ENCODE results near the gene GRAMD2A. TPM values are rescaled to one million over a fixed set of nuclear protein-coding genes. Genes with fewer than 3 reads are reported as not detected.

Gene GRAMD2A
- total and polyA plus RNA-seq, 5 experiments from 2014 or later = not detected

GRCh38 chr15:72135719-72136118, 61.9 kb downstream of the GRAMD2A start:
- no peaks in the 10 kb centered on the region for H3K9me3 Mint-ChIP-seq
- ATAC-seq (no peak), DNase-seq (no peak)
- H3K4me3 Mint-ChIP-seq = no peak overlapping the region
- H3K27ac Mint-ChIP-seq = no peak overlapping the region
- H3K27me3 Mint-ChIP-seq = peaks cover 0 to 4% (median 0%) of the 10 kb centered on the region in 5 donors
- POLR2A ChIA-PET = no interaction called here
- no peaks in the 10 kb centered on the region for H3K4me1 Mint-ChIP-seq
- H3K36me3 Mint-ChIP-seq = no peaks in the 10 kb centered on the region

DNA sequence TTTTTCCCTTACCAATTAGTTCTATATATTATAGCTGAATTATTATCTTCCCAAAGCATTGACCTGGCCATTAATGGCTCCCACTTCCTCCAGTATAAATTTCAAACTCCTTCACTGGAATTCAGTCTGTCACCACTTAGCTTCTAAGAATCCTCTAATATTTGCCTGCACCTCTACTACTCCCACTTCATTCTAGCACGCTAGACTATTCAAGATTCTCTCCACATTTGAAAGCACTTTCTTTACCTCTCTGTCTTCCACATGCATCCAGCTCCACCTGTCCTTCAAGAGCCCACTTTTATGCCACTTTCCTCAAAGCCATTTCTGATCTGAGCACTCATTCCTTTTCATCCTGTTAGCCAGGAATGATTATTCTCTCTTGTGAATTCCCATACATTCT, 64.4 kb downstream of the GRAMD2A start:
- no peaks in the 10 kb centered on the region for H3K36me3 Mint-ChIP-seq
- H3K27ac Mint-ChIP-seq = no peak overlapping the region
- POLR2A ChIA-PET = no interaction called here
- no peaks in the 10 kb centered on the region for H3K9me3 Mint-ChIP-seq
- H3K27me3 Mint-ChIP-seq = peaks cover 0 to 4% (median 0%) of the 10 kb centered on the region in 5 donors
- DNase-seq (no peak), ATAC-seq (no peak)
- no peaks in the 10 kb centered on the region for H3K4me1 Mint-ChIP-seq
- H3K4me3 Mint-ChIP-seq = no peak overlapping the region

DNA sequence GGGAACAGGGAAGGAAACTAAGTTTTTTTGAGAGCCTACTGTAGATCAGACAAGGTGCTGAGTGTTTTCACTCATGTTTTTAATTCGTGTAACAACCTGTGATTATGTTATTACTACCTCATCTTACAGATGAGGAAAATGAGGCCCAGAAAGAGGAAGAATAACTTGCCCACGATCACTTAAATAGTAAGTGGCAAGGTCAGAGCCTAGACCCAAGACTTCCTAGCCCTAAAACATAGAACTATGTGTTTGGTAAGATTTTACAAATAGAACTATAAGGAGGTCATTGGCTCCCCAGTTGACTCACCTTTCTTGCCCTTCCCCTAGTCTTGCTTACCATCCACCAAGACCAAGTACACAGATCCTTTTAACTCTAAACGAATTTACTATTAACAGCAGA, 65.7 kb downstream of the GRAMD2A start:
- Mint-ChIP-seq H3K27ac (no peak overlapping the region), H3K36me3 (no peaks in the 10 kb centered on the region), H3K4me3 (no peak overlapping the region), H3K27me3 (peaks cover 0 to 4% (median 0%) of the 10 kb centered on the region in 5 donors), H3K4me1 (no peaks in the 10 kb centered on the region), H3K9me3 (no peaks in the 10 kb centered on the region)
- ATAC-seq (no peak), DNase-seq (no peak)
- POLR2A ChIA-PET = no interaction called here

DNA sequence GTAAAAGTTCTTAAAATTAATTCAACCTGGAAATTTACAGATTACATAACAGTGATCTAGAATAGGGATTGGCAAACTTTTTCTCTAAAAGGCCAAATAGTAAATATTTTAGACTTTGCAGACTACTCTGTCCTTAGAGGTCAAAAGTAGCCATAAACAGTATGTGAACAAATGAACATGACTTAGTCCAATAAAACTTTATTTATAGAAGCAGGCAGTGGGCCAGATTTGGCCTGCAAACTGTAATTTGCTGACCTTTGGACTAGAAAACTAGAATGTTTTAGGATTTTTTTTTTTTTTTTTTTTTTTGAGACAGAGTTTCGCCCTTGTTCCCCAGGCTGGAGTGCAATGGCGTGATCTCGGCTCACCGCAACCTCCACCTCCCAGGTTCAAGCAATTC, 67.3 kb downstream of the GRAMD2A start:
- H3K9me3 Mint-ChIP-seq = no peaks in the 10 kb centered on the region
- POLR2A ChIA-PET = no interaction called here
- H3K27ac Mint-ChIP-seq = no peak overlapping the region
- no peaks in the 10 kb centered on the region for H3K36me3 Mint-ChIP-seq
- H3K4me1 Mint-ChIP-seq = no peaks in the 10 kb centered on the region
- DNase-seq (no peak), ATAC-seq (no peak)
- H3K4me3 Mint-ChIP-seq = no peak overlapping the region
- peaks cover 0 to 4% (median 0%) of the 10 kb centered on the region in 5 donors for H3K27me3 Mint-ChIP-seq

DNA sequence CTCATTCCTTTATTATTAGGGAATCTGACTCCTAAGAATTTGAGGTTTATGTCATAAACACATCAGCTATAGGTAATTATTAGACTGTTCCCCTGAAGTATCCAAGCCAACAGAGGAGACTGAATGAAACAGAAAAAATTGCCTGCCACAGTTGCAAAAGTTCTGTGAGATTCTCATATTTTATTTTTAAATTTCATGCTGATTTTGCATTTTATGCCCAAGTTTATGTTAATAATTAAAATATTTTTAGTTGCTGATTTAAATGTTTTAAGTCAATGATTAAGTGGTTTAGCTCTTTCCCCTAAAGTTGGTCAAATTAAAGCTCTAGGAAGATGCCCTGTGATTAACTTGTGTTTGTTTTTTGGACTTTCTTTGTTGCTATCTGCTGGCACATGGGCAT, 69.2 kb downstream of the GRAMD2A start:
- Mint-ChIP-seq H3K4me1 (no peaks in the 10 kb centered on the region), H3K27me3 (peaks cover 0 to 3% (median 0%) of the 10 kb centered on the region in 5 donors), H3K4me3 (no peak overlapping the region), H3K36me3 (no peaks in the 10 kb centered on the region), H3K27ac (no peak overlapping the region), H3K9me3 (no peaks in the 10 kb centered on the region)
- POLR2A ChIA-PET = no interaction called here
- DNase-seq (no peak), ATAC-seq (no peak)

DNA sequence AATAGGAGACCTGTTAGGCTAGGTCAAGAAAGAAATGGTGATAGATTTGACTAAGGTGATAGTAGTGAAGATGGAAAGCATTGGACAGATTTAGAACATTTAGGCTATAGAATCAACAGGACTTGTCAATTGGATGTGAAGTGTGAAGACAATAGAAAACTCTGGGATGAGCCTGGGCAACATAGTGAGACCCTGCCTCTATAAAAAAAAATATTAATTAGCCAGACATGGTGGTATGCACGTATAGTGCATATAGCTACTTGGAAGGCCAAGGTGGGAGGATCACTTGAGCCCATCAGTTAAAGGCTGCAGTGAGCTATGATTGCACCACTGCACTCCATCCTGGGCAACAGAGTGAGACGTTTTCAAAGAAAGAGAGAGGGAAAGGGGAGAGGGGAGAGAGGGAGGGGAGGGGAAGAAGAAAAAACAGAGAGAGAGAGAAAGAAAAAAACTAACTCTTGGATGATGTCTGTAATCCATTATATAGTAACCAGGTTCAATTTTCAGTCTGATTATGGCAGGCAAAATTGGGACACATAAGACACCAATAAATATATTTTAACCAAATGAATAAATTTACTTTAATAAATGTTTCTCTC, 69.8 kb downstream of the GRAMD2A start:
- Mint-ChIP-seq H3K4me3 (no peak overlapping the region), H3K27ac (peak overlapping the region in 1 of 10 donors; percentile 56), H3K9me3 (no peaks in the 10 kb centered on the region), H3K4me1 (no peaks in the 10 kb centered on the region), H3K27me3 (no peaks in the 10 kb centered on the region), H3K36me3 (no peaks in the 10 kb centered on the region)
- ATAC-seq = no peak
- POLR2A ChIA-PET = no interaction called here
- DNase-seq = no peak

GRCh38 chr15:72124218-72124617, 73.4 kb downstream of the GRAMD2A start:
- peaks cover 0 to 4% (median 2%) of the 10 kb centered on the region in 4 donors for H3K4me1 Mint-ChIP-seq
- H3K36me3 Mint-ChIP-seq = no peaks in the 10 kb centered on the region
- H3K27me3 Mint-ChIP-seq = no peaks in the 10 kb centered on the region
- DNase-seq (no peak), ATAC-seq (no peak)
- no peak overlapping the region for H3K4me3 Mint-ChIP-seq
- POLR2A ChIA-PET = no interaction called here
- H3K9me3 Mint-ChIP-seq = no peaks in the 10 kb centered on the region
- H3K27ac Mint-ChIP-seq = no peak overlapping the region

- Mint-ChIP-seq H3K27me3 (no peaks in the 10 kb centered on the region), H3K36me3 (no peaks in the 10 kb centered on the region), H3K9me3 (no peaks in the 10 kb centered on the region), H3K4me3 (peak within 1 kb of the TSS; percentile 91 to 100 (median 96)), H3K4me1 (peaks cover 25 to 47% (median 39%) of the 10 kb centered on the region in 4 donors), H3K27ac (peak within 1 kb of the TSS; percentile 92 to 100 (median 99))
- DNase-seq (peak; percentile 95 to 99 (median 98)), ATAC-seq (peak; percentile 71 to 79)
- POLR2A ChIA-PET = interaction anchor here (0.9 to 1.1 kb wide), 3 partner anchors 114 to 355 kb away, joined by 4 to 6 read pairs (median 6); partner anchors contain the start of genes ARIH1 and HEXA
These were observed 79.3 kb downstream of the GRAMD2A start, which contains the start of the genes MYO9A and SENP8 for GRCh38 chr15:72118017-72118978. MYO9A (minus strand) TSS chr15:72118150; CDS start chr15:72046563, 71,587 bp downstream. SENP8 (plus strand) TSS chr15:72118403; CDS start chr15:72139624, 21,221 bp downstream.

DNA sequence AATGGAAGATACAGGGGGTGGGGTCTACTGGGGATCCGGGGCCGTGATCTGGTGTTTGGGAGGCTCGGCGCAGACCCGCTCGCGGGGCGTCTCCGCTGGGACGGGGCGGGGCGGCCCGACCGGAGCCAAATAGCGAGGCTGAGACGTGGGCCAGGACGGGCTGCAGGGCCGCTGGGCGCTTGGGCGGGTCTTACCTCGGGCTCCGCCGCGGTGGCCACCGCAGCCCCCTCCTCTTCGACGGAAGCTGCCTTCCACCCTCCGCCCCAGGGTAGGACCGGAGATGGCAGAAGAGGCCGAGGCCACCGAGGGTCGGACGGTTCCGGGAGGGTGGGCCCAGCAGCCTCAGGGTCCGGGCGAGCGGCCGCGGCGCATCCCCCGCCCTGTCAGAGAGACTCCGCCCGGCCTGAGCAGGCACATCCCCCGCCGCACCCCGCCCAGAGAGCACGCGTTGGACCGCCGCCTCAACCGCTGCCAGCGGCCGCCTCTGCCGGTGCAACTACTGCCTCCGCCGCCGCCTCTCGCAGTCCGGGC, 80.0 kb downstream of the GRAMD2A start:
- peaks cover 27 to 52% (median 43%) of the 10 kb centered on the region in 4 donors for H3K4me1 Mint-ChIP-seq

GRCh38 chr15:72116731-72117485, 80.7 kb downstream of the GRAMD2A start:
- ATAC-seq (peak; percentile 13 to 15), DNase-seq (peak in 4 of 10 donors; percentile 2 to 67 (median 27))
- no peaks in the 10 kb centered on the region for H3K36me3 Mint-ChIP-seq
- peak overlapping the region; percentile 65 to 99 (median 94) for H3K27ac Mint-ChIP-seq
- no peaks in the 10 kb centered on the region for H3K9me3 Mint-ChIP-seq
- H3K27me3 Mint-ChIP-seq = no peaks in the 10 kb centered on the region
- H3K4me3 Mint-ChIP-seq = peak overlapping the region; percentile 91 to 100 (median 96)
- POLR2A ChIA-PET = no interaction called here
- H3K4me1 Mint-ChIP-seq = peaks cover 27 to 52% (median 43%) of the 10 kb centered on the region in 4 donors

More for the DNA sequence above, 80.0 kb downstream of the GRAMD2A start:
- H3K4me3 Mint-ChIP-seq = peak overlapping the region; percentile 91 to 100 (median 96)
- H3K36me3 Mint-ChIP-seq = no peaks in the 10 kb centered on the region
- H3K27ac Mint-ChIP-seq = peak overlapping the region; percentile 91 to 100 (median 94)
- ATAC-seq (peak; percentile 41 to 69), DNase-seq (peak in 9 of 10 donors; percentile 50 to 77 (median 56))
- no peaks in the 10 kb centered on the region for H3K9me3 Mint-ChIP-seq
- POLR2A ChIA-PET = interaction anchor here (0.9 to 1.1 kb wide), 3 partner anchors 114 to 356 kb away, joined by 4 to 6 read pairs (median 6); partner anchors contain the start of genes ARIH1 and HEXA
- H3K27me3 Mint-ChIP-seq = no peaks in the 10 kb centered on the region

- Mint-ChIP-seq H3K36me3 (no peaks in the 10 kb centered on the region), H3K27me3 (no peaks in the 10 kb centered on the region), H3K4me1 (peaks cover 22 to 43% (median 35%) of the 10 kb centered on the region in 4 donors), H3K4me3 (peak overlapping the region in 1 of 10 donors; percentile 16), H3K9me3 (no peaks in the 10 kb centered on the region), H3K27ac (peak overlapping the region in 1 of 10 donors; percentile 45)
- no peak for DNase-seq
- POLR2A ChIA-PET = no interaction called here
- no peak for ATAC-seq
These were observed 84.1 kb downstream of the GRAMD2A start for GRCh38 chr15:72113347-72114031.

DNA sequence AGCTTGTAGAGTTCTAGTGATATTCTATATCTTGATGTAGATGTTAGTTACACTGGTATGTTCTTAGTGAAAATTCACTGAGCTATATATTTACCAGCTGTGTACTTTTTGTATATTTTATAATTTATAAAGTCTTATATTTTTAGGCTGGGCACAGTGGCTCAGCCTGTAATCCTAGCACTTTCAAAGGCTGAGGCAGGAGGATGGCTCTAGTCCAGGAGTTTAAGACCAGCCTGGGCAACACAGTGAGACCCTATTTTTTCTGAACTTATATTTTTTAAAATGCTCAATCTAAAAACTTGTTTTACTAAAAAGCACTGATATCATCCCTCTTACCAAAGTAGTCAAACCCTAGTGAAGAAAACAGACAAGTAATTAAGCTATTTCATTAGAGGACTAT, 84.8 kb downstream of the GRAMD2A start:
- POLR2A ChIA-PET = no interaction called here
- Mint-ChIP-seq H3K9me3 (no peaks in the 10 kb centered on the region), H3K4me1 (peaks cover 25 to 46% (median 35%) of the 10 kb centered on the region in 4 donors), H3K27me3 (no peaks in the 10 kb centered on the region), H3K4me3 (no peak overlapping the region), H3K27ac (no peak overlapping the region), H3K36me3 (no peaks in the 10 kb centered on the region)
- no peak for DNase-seq
- ATAC-seq = no peak

Data from naive thymus-derived CD8-positive, alpha-beta T cell (primary cell).